Measurements from ENCODE around the gene MAML1.

DNA sequence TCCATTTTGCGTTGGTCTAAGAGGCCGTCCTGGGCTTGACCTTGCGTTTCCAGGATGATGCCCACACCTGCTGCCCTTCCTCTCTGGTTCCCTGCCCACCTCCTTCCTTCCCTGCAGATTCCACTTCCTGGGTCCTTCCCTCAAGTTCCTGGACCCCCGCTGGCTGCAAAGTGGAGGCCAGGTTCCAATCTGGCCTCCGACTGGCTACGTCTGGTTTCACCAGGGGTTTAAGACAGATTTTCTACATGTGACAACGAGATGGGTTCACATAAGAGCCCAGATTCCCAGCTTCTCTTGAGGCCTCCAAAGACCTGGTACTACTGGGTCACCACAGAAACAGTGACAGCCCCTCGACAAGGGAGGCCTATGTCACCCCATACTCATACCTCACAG, 71.9 kb downstream of the MAML1 start:
- TF ChIP-seq, protein P1, sequence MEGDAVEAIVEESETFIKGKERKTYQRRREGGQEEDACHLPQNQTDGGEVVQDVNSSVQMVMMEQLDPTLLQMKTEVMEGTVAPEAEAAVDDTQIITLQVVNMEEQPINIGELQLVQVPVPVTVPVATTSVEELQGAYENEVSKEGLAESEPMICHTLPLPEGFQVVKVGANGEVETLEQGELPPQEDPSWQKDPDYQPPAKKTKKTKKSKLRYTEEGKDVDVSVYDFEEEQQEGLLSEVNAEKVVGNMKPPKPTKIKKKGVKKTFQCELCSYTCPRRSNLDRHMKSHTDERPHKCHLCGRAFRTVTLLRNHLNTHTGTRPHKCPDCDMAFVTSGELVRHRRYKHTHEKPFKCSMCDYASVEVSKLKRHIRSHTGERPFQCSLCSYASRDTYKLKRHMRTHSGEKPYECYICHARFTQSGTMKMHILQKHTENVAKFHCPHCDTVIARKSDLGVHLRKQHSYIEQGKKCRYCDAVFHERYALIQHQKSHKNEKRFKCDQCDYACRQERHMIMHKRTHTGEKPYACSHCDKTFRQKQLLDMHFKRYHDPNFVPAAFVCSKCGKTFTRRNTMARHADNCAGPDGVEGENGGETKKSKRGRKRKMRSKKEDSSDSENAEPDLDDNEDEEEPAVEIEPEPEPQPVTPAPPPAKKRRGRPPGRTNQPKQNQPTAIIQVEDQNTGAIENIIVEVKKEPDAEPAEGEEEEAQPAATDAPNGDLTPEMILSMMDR (IDR thresholded peaks at IDR 0.05) = no peak
- no peak for TF ChIP-seq POLR2A (IDR thresholded peaks at IDR 0.05)
- no peak for TF ChIP-seq EP300 (IDR thresholded peaks at IDR 0.05)
